HG02970 (cell line): ENCODE results near the gene SFXN5.

Source experiments
- ATAC-seq: cut with Tn5 transposase; IDR thresholded peaks from one replicate; pipeline ENCODE4 v1.9.1; 2021; ENCODE audit warnings: mild to moderate bottlenecking, moderate library complexity, moderate number of reproducible peaks; ENCODE audit not compliant: unreplicated experiment, low FRiP score

Gene SFXN5

GRCh38 chr2:73021371-73022010 lies 50.0 kb downstream of the SFXN5 start:
- no peak for ATAC-seq

DNA sequence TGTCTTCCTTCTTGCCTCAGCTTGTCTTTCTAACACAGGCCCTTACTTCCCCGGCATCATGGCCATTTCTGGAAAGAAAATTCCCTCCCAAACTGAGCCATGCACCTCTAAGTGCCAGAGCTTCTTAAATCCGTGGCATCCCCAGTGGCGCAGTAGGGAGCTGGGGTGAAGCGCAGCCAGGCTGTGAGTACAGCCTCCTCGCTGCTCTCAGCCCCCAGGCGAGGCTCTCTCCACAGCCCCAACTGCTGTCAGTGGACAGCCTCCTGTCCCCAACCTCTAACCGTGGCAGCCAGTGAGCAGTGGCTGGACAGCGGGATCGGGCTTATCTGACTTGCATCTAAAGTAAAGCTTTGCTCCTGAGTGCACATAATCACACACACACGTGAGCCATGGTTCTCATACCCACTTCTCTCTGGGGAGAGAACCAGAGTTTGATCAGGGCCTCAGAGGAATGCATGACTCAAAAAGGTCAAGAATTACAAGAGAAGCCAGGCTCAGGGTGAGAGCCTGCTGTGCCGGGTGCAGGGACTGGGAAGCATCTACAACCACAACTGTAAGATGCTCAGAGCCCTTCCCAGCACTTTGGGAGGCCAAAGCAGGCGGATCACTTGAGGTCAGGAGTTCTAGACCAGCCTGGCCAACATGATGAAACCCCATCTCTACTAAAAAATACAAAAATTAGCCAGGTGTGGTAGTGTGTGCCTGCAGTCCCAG lies 50.7 kb downstream of the SFXN5 start:
- ATAC-seq, result no peak

GRCh38 chr2:73020306-73020656 lies 51.2 kb downstream of the SFXN5 start:
- ATAC-seq, result no peak

GRCh38 chr2:73018188-73018825 lies 53.2 kb downstream of the SFXN5 start:
- ATAC-seq, result no peak

DNA sequence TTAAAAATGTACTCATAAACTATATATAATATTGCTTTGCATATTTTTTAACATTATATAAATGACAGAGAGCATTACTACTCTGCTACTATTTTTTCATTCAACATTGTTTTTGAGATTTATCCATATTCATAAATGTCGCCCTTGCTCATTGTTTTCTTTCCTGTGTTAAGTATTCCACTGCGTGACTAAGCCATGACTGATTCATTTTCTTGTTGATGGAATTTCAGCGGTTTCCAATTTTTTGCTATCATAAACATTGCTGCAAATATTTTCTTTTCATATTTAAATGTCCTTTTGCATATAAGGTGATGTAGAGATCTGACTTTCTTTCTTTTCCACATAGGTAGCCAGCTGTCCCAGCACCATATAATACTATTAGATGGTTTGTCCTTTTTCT lies 57.6 kb downstream of the SFXN5 start:
- no peak for ATAC-seq

- ATAC-seq, result no peak
These were observed 62.2 kb downstream of the SFXN5 start for GRCh38 chr2:73009177-73009839.

DNA sequence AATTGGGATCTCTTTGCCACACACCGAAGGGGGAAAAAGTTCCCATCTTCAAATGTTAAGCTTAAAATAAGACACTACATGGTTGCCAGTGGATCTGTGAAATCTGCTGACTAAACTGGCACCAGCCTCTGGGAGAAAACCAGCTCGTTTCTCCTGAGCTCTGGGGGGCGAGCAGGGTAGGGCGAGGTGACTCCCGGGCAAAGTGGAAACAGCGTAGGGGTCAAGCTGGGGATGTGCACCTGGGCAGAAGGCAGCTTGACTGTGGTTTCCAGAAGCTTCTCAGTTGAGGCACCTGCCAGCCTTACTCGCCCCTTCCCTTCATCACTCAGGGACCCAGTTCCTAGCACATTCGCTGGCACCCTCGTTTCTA lies 62.8 kb downstream of the SFXN5 start:
- ATAC-seq, result no peak

GRCh38 chr2:73007991-73008765 lies 63.3 kb downstream of the SFXN5 start:
- ATAC-seq, result no peak

DNA sequence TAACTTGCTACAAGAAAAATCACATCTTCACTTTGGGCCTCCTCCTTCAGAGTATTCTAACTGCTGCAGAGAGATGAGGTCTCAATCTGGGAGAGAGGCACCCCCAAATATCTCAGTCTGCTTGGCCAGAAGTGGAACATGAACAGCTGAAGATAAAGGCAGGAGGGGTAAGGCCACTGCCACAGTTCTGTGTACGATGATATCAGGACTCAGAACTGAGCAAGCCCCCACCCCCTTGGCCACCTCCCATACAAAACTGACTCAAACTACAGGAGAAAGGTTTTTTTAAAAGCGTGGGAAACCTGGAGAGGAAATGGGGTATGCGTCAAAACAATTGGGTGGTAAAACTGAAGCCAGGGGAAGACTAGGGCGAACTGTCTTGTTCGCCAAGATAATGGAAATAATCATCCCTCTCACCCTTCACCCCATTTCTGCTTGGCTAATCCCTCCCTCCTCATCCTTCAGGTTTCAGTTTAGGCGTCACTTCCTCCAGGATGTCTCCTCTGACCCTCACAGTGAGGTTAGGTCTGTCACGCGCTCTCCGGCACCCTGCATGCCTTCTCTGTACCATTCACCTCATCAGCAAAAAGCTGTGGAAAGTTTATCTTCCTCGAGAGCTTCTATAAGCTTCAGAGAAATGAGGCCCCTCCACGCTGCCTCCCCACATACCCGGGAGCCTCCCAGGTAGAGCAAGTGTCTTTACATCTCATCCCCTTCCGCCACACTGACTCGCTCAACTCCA lies 64.4 kb downstream of the SFXN5 start:
- no peak for ATAC-seq

- no peak for ATAC-seq
These were observed 66.5 kb downstream of the SFXN5 start for GRCh38 chr2:73004889-73005596.

GRCh38 chr2:73004466-73004865 lies 67.0 kb downstream of the SFXN5 start:
- no peak for ATAC-seq

- ATAC-seq, result no peak
These were observed 68.5 kb downstream of the SFXN5 start for GRCh38 chr2:73003027-73003426.

DNA sequence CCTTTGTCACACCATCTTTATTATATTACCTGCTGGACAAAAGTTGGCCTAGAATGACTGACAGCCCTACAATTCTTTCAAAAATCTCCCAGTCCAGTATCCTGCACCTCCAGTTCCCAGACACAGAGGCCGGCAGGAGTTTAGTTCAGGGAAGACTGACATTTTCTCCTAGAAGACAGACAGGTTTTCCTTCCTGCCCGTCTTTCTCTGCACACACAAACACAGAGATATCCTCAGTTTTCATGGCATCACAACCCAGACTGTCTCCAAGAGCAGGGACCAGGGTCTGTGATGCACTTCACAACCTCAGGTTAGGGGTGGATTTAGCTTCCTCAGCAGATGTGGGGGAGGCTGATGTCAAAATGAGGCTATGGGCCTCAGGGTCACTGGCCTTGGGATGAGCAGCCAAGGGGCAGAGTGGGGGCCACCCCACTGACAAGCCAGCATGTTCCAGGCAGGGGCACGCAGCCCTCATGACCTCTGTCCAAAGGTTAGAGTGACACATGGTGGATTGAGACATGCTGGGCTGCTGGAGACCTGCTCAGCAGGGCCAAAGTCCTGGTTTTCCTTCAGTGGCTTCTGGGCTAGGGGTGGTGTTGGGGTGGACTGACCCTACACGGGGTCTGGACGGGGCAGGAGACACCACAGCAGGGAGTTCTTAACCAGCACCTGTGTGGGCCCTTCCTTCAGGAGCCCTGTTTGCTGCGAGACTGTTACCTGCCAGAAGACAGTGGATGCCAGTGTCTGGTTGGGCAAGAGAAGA lies 70.5 kb downstream of the SFXN5 start:
- ATAC-seq, result no peak

DNA sequence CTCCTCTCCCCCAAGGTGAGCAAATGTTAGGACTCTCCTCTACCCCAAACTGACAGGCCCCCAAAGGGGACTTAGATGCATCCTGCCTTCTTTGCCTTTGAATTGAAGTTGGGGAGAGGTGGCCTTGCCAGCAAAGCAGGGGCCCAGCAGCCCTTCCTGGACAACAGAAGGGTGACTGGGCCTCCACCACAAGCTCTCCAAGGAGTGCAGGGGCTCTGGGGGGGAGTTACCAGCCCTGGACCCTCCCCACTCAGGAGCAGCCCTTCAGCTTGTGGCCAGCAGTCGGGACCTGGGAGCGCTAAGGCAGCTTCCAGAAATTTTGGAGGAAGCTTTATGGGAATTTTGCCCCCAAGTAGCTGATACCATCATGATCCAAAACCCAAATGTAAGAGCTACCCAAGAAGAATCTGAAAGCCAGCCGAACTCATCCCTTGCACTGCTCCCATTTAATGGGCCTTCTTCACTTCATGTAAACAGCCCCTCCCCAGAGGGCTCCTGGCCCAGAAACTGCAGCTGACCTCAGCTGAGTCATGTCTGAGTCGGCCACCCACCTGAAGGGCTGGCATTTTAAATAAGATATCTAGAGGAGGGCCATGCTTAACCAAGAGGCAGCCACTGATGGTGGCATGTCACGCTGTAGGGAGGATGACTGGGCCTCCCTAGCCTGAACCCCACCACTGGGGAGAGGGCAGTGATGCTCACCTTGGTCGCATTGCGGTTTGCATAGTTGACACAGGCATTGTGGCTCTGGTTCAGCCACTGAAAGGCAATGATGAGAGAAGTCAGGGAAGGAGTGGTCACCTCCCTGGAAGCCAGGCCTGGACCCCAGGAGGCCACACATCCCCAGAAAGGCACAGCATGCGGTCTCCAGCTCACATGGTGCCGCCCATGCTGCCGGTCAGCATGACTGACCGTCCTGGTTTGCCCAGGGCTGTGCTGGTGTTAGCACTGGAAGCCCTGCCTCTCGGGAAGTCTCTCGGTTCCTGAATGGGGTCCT lies 71.5 kb downstream of the SFXN5 start:
- no peak for ATAC-seq

- ATAC-seq, result no peak
These were observed 72.8 kb downstream of the SFXN5 start for GRCh38 chr2:72998724-72999123.

DNA sequence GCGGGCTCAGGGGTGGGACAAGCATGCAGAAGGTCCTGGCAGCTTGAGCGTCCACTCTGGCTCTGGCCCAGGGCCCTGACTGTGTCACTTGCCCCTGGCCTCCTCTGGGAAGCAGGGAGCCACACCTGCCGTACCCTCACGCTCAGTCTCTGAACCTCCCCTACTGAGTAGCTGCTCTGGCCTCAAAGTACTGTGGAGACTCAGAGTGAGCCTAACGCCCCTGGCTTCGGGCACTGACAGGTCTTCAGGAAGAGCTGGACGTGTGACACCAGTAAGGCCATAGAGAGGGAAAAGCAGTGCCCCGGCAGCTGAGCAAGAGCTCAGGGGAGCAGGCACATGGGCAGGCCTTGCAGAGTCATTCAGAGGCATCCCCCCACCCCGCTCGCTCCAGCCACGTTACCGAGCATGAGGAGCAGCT lies 73.3 kb downstream of the SFXN5 start:
- no peak for ATAC-seq

- ATAC-seq, result no peak
These were observed 75.4 kb downstream of the SFXN5 start for GRCh38 chr2:72996117-72996502.
